H9 (cell line): ENCODE data around the gene CFAP157. TPM values are rescaled to one million over a fixed set of nuclear protein-coding genes. Genes with fewer than 3 reads are reported as not detected.

ENCODE experiments used
- DNase-seq: peaks from one replicate; pipeline ENCODE4 v3.0.0-alpha.2; 2017
- H2AFZ ChIP-seq: one replicate; pipeline ENCODE4 v1.6.1; 2013; ENCODE audit warnings: mild to moderate bottlenecking, low read length, control low read depth, moderate library complexity
- H2AK5ac ChIP-seq: 2 replicates; pipeline ENCODE4 v1.6.1; 2013; ENCODE audit warnings: low read length, control low read depth, mixed read lengths; ENCODE audit not compliant: insufficient read length
- H2BK120ac ChIP-seq: one replicate; pipeline ENCODE4 v1.6.1; 2013; ENCODE audit warnings: low read depth, mild to moderate bottlenecking, low read length, control low read depth, inconsistent platforms; ENCODE audit not compliant: poor library complexity, severe bottlenecking
- H2BK12ac ChIP-seq: 2 replicates; pipeline ENCODE4 v1.6.1; 2013; ENCODE audit warnings: low read length, control low read depth, mixed read lengths, low read depth; ENCODE audit not compliant: insufficient read length
- H2BK15ac ChIP-seq: 2 replicates; pipeline ENCODE4 v1.6.1; 2013; ENCODE audit warnings: low read depth, low read length, control low read depth
- H2BK20ac ChIP-seq: one replicate; pipeline ENCODE4 v1.6.1; 2013; ENCODE audit warnings: low read depth, mild to moderate bottlenecking, low read length, control low read depth, inconsistent platforms; ENCODE audit not compliant: poor library complexity, severe bottlenecking
- H2BK5ac ChIP-seq: 2 replicates; pipeline ENCODE4 v1.6.1; 2013; ENCODE audit warnings: low read length, control low read depth, mixed read lengths; ENCODE audit not compliant: insufficient read length
- H3K14ac ChIP-seq: 2 replicates; pipeline ENCODE4 v1.6.1; 2013; ENCODE audit warnings: low read length, control low read depth; ENCODE audit not compliant: insufficient read depth
- H3K18ac ChIP-seq: 2 replicates; pipeline ENCODE4 v1.6.1; 2013; ENCODE audit warnings: low read depth, mild to moderate bottlenecking, mixed read lengths, low read length, control low read depth; ENCODE audit not compliant: insufficient read length
- H3K23ac ChIP-seq: 2 replicates; pipeline ENCODE4 v1.6.1; 2013; ENCODE audit warnings: low read length, control low read depth, mixed read lengths, low read depth; ENCODE audit not compliant: insufficient read length
- H3K23me2 ChIP-seq: 2 replicates; pipeline ENCODE4 v1.6.1; 2013; ENCODE audit warnings: low read depth, mild to moderate bottlenecking, mixed read lengths, low read length, control low read depth; ENCODE audit not compliant: insufficient read length, poor library complexity, severe bottlenecking
- H3K27ac ChIP-seq: 2 replicates; pipeline ENCODE4 v1.5.1; 2013; ENCODE audit warnings: low read length, control low read depth, mixed read lengths, low read depth; ENCODE audit not compliant: insufficient read length
- H3K27me3 ChIP-seq: 2 replicates; pipeline ENCODE4 v1.6.1; 2013; ENCODE audit warnings: low read length, control low read depth, inconsistent platforms; ENCODE audit not compliant: insufficient read depth
- H3K4ac ChIP-seq: 2 replicates; pipeline ENCODE4 v1.6.1; 2013; ENCODE audit warnings: low read depth, mild to moderate bottlenecking, control low read depth, inconsistent platforms, low read length, moderate library complexity
- H3K4me1 ChIP-seq: 2 replicates; pipeline ENCODE4 v1.6.1; 2013; ENCODE audit warnings: low read length, control low read depth, inconsistent platforms; ENCODE audit not compliant: insufficient read depth
- H3K4me2 ChIP-seq: 2 replicates; pipeline ENCODE4 v1.6.1; 2013; ENCODE audit warnings: low read length, control low read depth, mixed read lengths; ENCODE audit not compliant: insufficient read length, insufficient read depth
- H3K56ac ChIP-seq: 2 replicates; pipeline ENCODE4 v1.6.1; 2013; ENCODE audit warnings: low read depth, mild to moderate bottlenecking, mixed read lengths, low read length, control low read depth; ENCODE audit not compliant: insufficient read length
- H3K79me1 ChIP-seq: 2 replicates; pipeline ENCODE4 v1.6.1; 2013; ENCODE audit warnings: low read depth, mild to moderate bottlenecking, moderate library complexity, low read length, control low read depth, inconsistent platforms; ENCODE audit not compliant: insufficient read depth, poor library complexity, severe bottlenecking
- H3K79me2 ChIP-seq: 2 replicates; pipeline ENCODE4 v1.6.1; 2013; ENCODE audit warnings: low read length, control low read depth, inconsistent platforms; ENCODE audit not compliant: insufficient read depth
- H3K9ac ChIP-seq: 2 replicates; pipeline ENCODE4 v1.6.1; 2013; ENCODE audit warnings: low read length, control low read depth, mixed read lengths; ENCODE audit not compliant: insufficient read length; ENCODE audit errors: extremely low read depth
- H3K9me3 ChIP-seq: one replicate; pipeline ENCODE4 v1.6.1; 2013; ENCODE audit warnings: low read depth, low read length, inconsistent platforms; ENCODE audit not compliant: control insufficient read depth
- H3T11ph ChIP-seq: one replicate; pipeline ENCODE4 v1.6.1; 2013; ENCODE audit warnings: mild to moderate bottlenecking, low read length, control low read depth, inconsistent platforms
- H4K20me1 ChIP-seq: one replicate; pipeline ENCODE4 v1.6.1; 2013; ENCODE audit not compliant: control insufficient read depth, insufficient read length, insufficient read depth
- H4K5ac ChIP-seq: 2 replicates; pipeline ENCODE4 v1.6.1; 2013; ENCODE audit warnings: low read depth, mild to moderate bottlenecking, mixed read lengths, low read length, control low read depth; ENCODE audit not compliant: insufficient read length
- H4K8ac ChIP-seq: replicated peaks from 2 replicates; pipeline ENCODE4 v1.6.1; 2013; ENCODE audit warnings: low read length, control low read depth, mixed read lengths, low read depth; ENCODE audit not compliant: insufficient read length
- H4K91ac ChIP-seq: 2 replicates; pipeline ENCODE4 v1.6.1; 2013; ENCODE audit warnings: low read depth, mild to moderate bottlenecking, moderate library complexity, mixed read lengths, low read length, control low read depth; ENCODE audit not compliant: insufficient read length
- H3K27ac Mint-ChIP-seq, 3 experiments: 2 replicates in 2 of 3; 3 replicates in 1 of 3; pipeline ENCODE4 v1.8.0; 2020 to 2021; ENCODE audit warnings: mixed read lengths in 3 of 3, mild to moderate bottlenecking in 1 of 3, moderate library complexity in 1 of 3
- H3K27me3 Mint-ChIP-seq: 2 replicates; pipeline ENCODE4 v1.8.0; 2021; ENCODE audit warnings: low read depth, mild to moderate bottlenecking, moderate library complexity, mixed read lengths
- H3K36me3 Mint-ChIP-seq, 3 experiments: 2 replicates in 2 of 3; 3 replicates in 1 of 3; pipeline ENCODE4 v1.8.0; 2020 to 2021; ENCODE audit warnings: low read depth in 3 of 3, mixed read lengths in 3 of 3; ENCODE audit not compliant: insufficient read depth in 1 of 3
- H3K4me1 Mint-ChIP-seq, 2 experiments: 2 replicates each; pipeline ENCODE4 v1.8.0; 2020; ENCODE audit warnings: mixed read lengths in 2 of 2
- H3K4me3 Mint-ChIP-seq, 2 experiments: 2 replicates in 1 of 2; 3 replicates in 1 of 2; pipeline ENCODE4 v1.8.0; 2020 to 2021; ENCODE audit warnings: mild to moderate bottlenecking in 2 of 2, mixed read lengths in 2 of 2, moderate library complexity in 1 of 2
- H3K9me3 Mint-ChIP-seq, 2 experiments: 2 replicates in 1 of 2; 3 replicates in 1 of 2; pipeline ENCODE4 v1.8.0; 2020; ENCODE audit warnings: mild to moderate bottlenecking in 2 of 2, mixed read lengths in 2 of 2, moderate library complexity in 1 of 2
- WGBS: extraction: QIAGEN DNeasy Blood & Tissue Kit; methylation state at CpG from one replicate; pipeline ENCODE4 v1.1.7; 2013; ENCODE audit warnings: missing lambda C conversion rate, low lambda C conversion rate, mixed read lengths; ENCODE audit not compliant: insufficient read length; ENCODE audit errors: extremely low coverage; 5-methylcytosine and 5-hydroxymethylcytosine counted together
- total RNA-seq: library from RNA; stranded (reverse); gene quantifications from 2 replicates; pipeline ENCODE4 v1.2.1, GENCODE V29; 2021
- TF ChIP-seq, protein P1 (sequence below): fragments of 200-600 bp; sonication (generic); conservative IDR thresholded peaks from 3 replicates; pipeline ENCODE4 v1.8.0; 2021; ENCODE audit warnings: antibody characterized with exemption, mild to moderate bottlenecking

CFAP157 gene
- total RNA-seq, 1 experiment from 2014 or later, result 0.22 TPM

DNA sequence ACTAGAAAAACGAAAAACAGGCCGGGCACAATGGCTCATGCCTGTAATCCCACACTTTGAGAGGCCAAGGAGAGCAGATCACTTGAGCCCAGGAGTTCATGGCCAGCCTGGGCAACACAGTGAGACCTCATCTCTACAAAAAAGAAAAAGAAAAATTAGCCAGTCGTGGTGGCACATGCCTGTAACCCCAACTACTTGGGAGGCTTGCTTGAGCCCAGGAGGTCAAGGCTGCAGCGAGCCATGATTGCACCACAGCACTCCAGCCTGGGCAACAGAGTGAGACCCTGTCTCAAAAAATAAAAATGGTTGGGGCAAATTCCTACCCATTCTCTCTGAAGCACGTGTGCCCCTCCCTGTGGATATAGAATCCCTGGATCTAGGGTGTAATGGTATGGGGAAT lies 8.4 kb upstream of the CFAP157 start:
- TF ChIP-seq, protein P1, sequence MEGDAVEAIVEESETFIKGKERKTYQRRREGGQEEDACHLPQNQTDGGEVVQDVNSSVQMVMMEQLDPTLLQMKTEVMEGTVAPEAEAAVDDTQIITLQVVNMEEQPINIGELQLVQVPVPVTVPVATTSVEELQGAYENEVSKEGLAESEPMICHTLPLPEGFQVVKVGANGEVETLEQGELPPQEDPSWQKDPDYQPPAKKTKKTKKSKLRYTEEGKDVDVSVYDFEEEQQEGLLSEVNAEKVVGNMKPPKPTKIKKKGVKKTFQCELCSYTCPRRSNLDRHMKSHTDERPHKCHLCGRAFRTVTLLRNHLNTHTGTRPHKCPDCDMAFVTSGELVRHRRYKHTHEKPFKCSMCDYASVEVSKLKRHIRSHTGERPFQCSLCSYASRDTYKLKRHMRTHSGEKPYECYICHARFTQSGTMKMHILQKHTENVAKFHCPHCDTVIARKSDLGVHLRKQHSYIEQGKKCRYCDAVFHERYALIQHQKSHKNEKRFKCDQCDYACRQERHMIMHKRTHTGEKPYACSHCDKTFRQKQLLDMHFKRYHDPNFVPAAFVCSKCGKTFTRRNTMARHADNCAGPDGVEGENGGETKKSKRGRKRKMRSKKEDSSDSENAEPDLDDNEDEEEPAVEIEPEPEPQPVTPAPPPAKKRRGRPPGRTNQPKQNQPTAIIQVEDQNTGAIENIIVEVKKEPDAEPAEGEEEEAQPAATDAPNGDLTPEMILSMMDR, result no peak
- Mint-ChIP-seq H3K27me3 (peaks cover 6% of the 10 kb centered on the region), H3K27ac (no peak overlapping the region), H3K4me3 (0 out of 5 replicates have a peak overlapping the region, but pooled peaks of 1 of the 2 experiments have one; percentile 70), H3K36me3 (peaks cover 0 to 4% (median 0%) of the 10 kb centered on the region in 3 experiments; a peak in 2 of 7 replicates), H3K4me1 (peaks cover 2 to 7% of the 10 kb centered on the region in 2 experiments), H3K9me3 (no peaks in the 10 kb centered on the region)
- H2BK120ac ChIP-seq, result no peak overlapping the region
- H3K23me2 ChIP-seq, result peaks cover 4% of the 10 kb centered on the region
- DNase-seq, result no peak
- H3K79me2 ChIP-seq, result no peaks in the 10 kb centered on the region
- H3K9me3 ChIP-seq, result no peaks in the 10 kb centered on the region
- no peaks in the 10 kb centered on the region for H3K4me1 ChIP-seq
- H4K91ac ChIP-seq, result no peak overlapping the region
- H3K56ac ChIP-seq, result no peak overlapping the region
- no peak overlapping the region for H2BK20ac ChIP-seq
- H3K14ac ChIP-seq, result no peak overlapping the region
- no peaks in the 10 kb centered on the region for H3K27me3 ChIP-seq
- H4K5ac ChIP-seq, result no peak overlapping the region
- no peak overlapping the region for H2AK5ac ChIP-seq
- H2AFZ ChIP-seq, result no peak overlapping the region
- no peak overlapping the region for H3K4ac ChIP-seq
- H4K8ac ChIP-seq, result no peak overlapping the region
- H2BK12ac ChIP-seq, result no peak overlapping the region
- no peak overlapping the region for H3K18ac ChIP-seq
- no peak overlapping the region for H3K23ac ChIP-seq
- H3K4me2 ChIP-seq, result no peak overlapping the region
- WGBS, result no CpG with 5 or more reads among the region's 5 CpGs
- no peak overlapping the region for H2BK5ac ChIP-seq
- no peak overlapping the region for H3K9ac ChIP-seq
- no peaks in the 10 kb centered on the region for H4K20me1 ChIP-seq
- no peak overlapping the region for H3K27ac ChIP-seq
- no peak overlapping the region for H3T11ph ChIP-seq
- H2BK15ac ChIP-seq, result no peak overlapping the region
- no peaks in the 10 kb centered on the region for H3K79me1 ChIP-seq
